ENCODE results near the gene DLK2.

Gene DLK2

DNA sequence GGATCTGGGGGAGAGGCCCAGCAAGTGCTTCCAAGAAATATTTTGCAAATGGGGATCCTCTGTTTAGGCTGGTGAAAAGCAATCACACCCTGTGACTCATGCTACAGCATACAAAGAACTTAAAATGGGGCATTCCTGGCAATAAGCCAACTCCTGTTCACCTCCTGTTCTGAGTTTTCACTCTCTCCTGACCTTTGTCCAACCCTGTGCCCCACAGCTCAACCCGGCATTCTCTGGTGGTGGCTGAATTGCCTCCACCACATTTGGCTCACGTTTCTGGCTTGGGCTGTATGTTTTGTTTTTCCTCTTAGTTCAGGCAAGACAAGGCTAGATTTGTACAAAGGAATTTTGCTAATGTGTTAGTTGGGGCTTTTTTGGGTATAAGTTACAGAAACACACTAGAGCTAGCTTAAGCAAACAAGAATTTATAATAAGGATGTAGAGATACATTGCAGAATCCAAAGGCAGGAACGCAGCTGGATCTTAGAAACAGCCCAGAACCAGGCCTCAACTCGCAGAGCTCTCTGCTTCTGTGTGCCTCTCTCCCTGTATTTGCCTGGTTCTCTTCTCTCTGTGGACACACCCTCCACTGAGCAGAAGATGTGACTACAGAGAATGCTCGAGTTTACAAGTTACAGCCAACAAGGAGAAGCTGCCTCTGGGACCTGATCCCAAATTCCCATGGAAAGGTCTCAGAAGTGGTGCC is 18.6 kb downstream of the DLK2 start:
- Histone ChIP-seq H3K9ac (no peak overlapping the region), H3K4me2 (ENCODE audit: low read length) (no peak overlapping the region), H3K4me3 (ENCODE audit: low read depth, low read length) (no peak overlapping the region), H3K79me2 (peaks cover 4% of the 10 kb centered on the region), H3K36me3 (ENCODE audit: control insufficient read depth, insufficient read depth, low read length) (no peaks in the 10 kb centered on the region), H3K27ac (no peak overlapping the region), H3K27me3 (ENCODE audit: control insufficient read depth, insufficient read depth, low read length) (no peaks in the 10 kb centered on the region), H3K4me1 (no peaks in the 10 kb centered on the region), H2AFZ (no peak overlapping the region), H3K9me3 (ENCODE audit: control insufficient read depth, low read length) (no peaks in the 10 kb centered on the region)
- no peak for TF ChIP-seq CTCF (IDR thresholded peaks at IDR 0.05)

DNA sequence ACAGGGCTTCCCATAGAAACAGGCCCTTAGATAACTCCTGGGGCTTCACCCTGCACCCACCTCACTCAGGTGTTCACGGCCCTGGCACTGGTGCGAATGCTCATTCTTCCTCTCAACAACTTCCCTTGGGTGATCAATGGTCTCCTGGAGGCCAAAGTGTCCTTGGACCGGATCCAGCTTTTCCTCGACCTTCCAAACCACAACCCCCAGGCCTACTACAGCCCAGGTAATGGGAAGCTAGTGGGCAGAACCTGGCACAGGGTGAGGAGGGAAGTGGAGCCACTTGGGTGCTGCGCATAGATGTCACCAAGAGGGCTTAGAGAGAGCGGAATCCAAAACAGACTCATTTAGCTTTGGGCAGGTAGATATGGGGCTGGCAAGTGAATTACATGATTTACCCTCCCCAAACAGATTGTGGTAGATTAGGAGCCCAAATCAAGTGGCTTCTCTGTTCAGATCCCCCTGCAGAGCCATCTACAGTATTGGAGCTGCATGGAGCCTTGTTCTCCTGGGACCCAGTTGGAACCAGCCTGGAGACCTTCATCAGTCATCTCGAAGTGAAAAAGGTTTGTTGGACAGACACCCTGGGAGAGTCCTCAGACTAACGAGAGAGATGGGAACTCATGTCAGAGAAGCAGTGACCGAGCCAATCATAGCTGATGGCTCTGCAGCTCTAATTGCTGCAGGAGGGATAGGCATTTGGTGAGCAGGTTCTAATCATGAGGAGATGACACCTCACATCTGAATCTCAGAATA is 19.5 kb downstream of the DLK2 start:
- Histone ChIP-seq H3K36me3 (ENCODE audit: control insufficient read depth, insufficient read depth, low read length) (no peaks in the 10 kb centered on the region), H3K27me3 (ENCODE audit: control insufficient read depth, insufficient read depth, low read length) (no peaks in the 10 kb centered on the region), H3K9me3 (ENCODE audit: control insufficient read depth, low read length) (no peaks in the 10 kb centered on the region), H3K9ac (no peak overlapping the region), H3K4me3 (ENCODE audit: low read depth, low read length) (no peak overlapping the region), H3K4me2 (ENCODE audit: low read length) (no peak overlapping the region), H3K4me1 (no peaks in the 10 kb centered on the region), H2AFZ (no peak overlapping the region), H3K79me2 (peaks cover 6% of the 10 kb centered on the region), H3K27ac (no peak overlapping the region)
- TF ChIP-seq CTCF (IDR thresholded peaks at IDR 0.05), result no peak

DNA sequence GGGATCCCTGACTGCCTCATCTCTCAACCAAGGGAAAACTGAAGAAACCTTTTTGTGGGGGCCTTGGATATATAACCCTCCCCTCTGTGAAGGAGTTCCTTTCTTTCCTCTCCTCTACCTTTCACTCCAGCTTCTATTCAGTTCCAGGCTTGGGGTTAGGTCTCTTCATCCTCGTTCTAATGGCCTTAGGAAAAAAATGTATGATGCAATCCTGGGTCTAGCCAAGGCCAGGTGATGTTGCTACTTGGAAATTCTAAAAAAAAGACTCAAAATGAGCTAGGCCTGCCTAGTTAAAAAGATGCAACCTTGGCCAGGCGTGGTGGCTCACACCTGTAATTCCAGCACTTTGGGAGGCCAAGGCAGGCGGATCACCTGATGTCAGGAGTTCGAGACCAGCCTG is 20.4 kb downstream of the DLK2 start:
- Histone ChIP-seq H3K27ac (no peak overlapping the region), H3K36me3 (ENCODE audit: control insufficient read depth, insufficient read depth, low read length) (no peaks in the 10 kb centered on the region), H3K27me3 (ENCODE audit: control insufficient read depth, insufficient read depth, low read length) (no peaks in the 10 kb centered on the region), H3K9ac (no peak overlapping the region), H3K4me2 (ENCODE audit: low read length) (no peak overlapping the region), H3K79me2 (peaks cover 6% of the 10 kb centered on the region), H3K4me3 (ENCODE audit: low read depth, low read length) (no peak overlapping the region), H2AFZ (no peak overlapping the region), H3K4me1 (no peaks in the 10 kb centered on the region), H3K9me3 (ENCODE audit: control insufficient read depth, low read length) (no peaks in the 10 kb centered on the region)
- no peak for TF ChIP-seq CTCF (IDR thresholded peaks at IDR 0.05)

DNA sequence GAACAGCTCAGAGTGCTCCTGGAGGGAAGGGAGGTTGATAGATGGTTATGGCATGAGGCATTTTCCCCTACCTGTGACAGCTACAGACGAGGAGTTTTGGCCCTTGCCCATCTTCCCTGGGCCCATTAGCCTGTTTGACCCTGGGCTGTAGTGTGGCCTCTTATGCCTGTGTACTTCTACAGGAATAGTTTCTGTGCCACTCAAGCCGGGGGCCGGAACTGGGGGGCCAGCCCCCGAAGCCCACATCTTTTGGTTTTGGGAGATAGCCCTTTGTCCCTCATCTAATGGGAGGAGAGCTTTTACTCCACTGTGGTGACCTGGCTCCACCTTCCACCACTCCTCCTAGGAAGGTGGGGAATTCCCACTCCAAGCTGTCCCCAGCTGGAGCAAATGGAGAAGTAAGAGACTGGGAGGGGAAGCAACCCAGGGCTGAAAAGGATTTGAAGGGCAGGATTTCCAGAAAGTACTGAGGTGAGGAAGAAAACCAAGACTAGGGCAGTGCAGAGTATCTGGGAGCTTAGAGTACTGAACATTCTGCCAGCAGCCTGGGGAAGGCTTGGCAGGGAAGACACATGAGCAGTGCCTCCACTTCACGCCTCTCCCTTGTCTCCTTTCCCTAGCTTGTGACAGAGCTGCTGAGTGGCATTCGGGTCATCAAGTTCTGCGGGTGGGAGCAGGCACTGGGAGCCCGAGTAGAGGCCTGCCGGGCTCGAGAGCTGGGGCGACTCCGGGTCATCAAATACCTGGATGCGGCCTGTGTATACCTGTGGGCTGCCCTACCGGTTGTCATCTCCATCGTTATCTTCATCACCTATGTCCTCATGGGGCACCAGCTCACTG is 21.1 kb downstream of the DLK2 start:
- Histone ChIP-seq H3K9me3 (ENCODE audit: control insufficient read depth, low read length) (no peaks in the 10 kb centered on the region), H3K9ac (no peak overlapping the region), H3K4me3 (ENCODE audit: low read depth, low read length) (no peak overlapping the region), H3K4me1 (no peaks in the 10 kb centered on the region), H2AFZ (no peak overlapping the region), H3K27ac (no peak overlapping the region), H3K4me2 (ENCODE audit: low read length) (no peak overlapping the region), H3K27me3 (ENCODE audit: control insufficient read depth, insufficient read depth, low read length) (no peaks in the 10 kb centered on the region), H3K79me2 (peaks cover 6% of the 10 kb centered on the region), H3K36me3 (ENCODE audit: control insufficient read depth, insufficient read depth, low read length) (no peaks in the 10 kb centered on the region)
- TF ChIP-seq CTCF (IDR thresholded peaks at IDR 0.05), result no peak
